Ishikawa (cell line): ENCODE measurements around the gene DNAJA3.

Experiments
- CEBPB ChIP-seq: IDR thresholded peaks from 2 replicates; pipeline ENCODE4 v1.6.1; 2012
- CREB1 ChIP-seq: IDR thresholded peaks from 2 replicates; pipeline ENCODE4 v1.6.1; 2012; ENCODE audit warnings: low read depth
- EP300 ChIP-seq: IDR thresholded peaks from 2 replicates; pipeline ENCODE4 v1.6.1; 2012; ENCODE audit warnings: borderline replicate concordance
- FOXM1 ChIP-seq: IDR thresholded peaks from 2 replicates; pipeline ENCODE4 v1.6.1; 2012; ENCODE audit warnings: low read depth, borderline replicate concordance
- NFIC ChIP-seq: IDR thresholded peaks from 2 replicates; pipeline ENCODE4 v1.6.1; 2012
- RAD21 ChIP-seq: IDR thresholded peaks from 2 replicates; pipeline ENCODE4 v1.6.1; 2012; ENCODE audit warnings: low read depth
- REST ChIP-seq: IDR thresholded peaks from 2 replicates; pipeline ENCODE4 v1.6.1; 2012; ENCODE audit warnings: low read depth, mild to moderate bottlenecking
- TAF1 ChIP-seq: IDR thresholded peaks from 2 replicates; pipeline ENCODE4 v1.6.1; 2012; ENCODE audit warnings: low read depth, mild to moderate bottlenecking
- TEAD4 ChIP-seq: IDR thresholded peaks from 2 replicates; pipeline ENCODE4 v1.6.1; 2012
- USF1 ChIP-seq: IDR thresholded peaks from 2 replicates; pipeline ENCODE4 v1.6.1; 2012
- YY1 ChIP-seq: IDR thresholded peaks from 2 replicates; pipeline ENCODE4 v1.6.1; 2012; ENCODE audit warnings: low read depth
- TF ChIP-seq, protein P1 (sequence below): IDR thresholded peaks from 2 replicates; pipeline ENCODE4 v1.6.1; 2012

DNA sequence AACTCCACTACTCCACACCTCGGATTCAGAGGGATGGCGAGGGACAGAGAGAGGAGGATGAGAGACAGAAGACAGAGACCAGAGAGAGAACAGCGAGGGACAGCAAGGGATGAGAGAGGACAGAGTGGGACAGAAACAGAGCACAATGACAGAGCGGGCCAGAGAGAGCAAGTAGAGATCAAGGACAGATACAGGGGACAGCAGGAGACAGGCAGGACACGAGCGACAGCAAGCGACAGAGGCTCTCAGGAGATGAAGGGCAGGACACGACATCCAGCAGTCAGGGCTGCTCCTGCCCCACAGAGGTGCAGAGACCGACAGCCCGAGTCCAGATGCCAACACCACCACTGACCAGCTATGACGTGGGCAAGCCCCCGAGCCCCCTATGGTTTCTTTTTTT, 24.2 kb upstream of the DNAJA3 start:
- no peak for TF ChIP-seq CEBPB
- TF ChIP-seq CREB1: no peak
- TF ChIP-seq YY1: no peak
- no peak for TF ChIP-seq EP300
- no peak for TF ChIP-seq FOXM1
- TF ChIP-seq RAD21: no peak
- no peak for TF ChIP-seq REST
- TF ChIP-seq, protein P1, sequence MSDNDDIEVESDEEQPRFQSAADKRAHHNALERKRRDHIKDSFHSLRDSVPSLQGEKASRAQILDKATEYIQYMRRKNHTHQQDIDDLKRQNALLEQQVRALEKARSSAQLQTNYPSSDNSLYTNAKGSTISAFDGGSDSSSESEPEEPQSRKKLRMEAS: no peak
- TF ChIP-seq NFIC: no peak
- no peak for TF ChIP-seq TEAD4
- TF ChIP-seq TAF1: no peak
- TF ChIP-seq USF1: no peak
